GM21390 (cell line): Measurements from ENCODE around the gene FABP1.

ENCODE experiments used
- ATAC-seq: cut with Tn5 transposase; IDR thresholded peaks from one replicate; pipeline ENCODE4 v1.9.1; 2021; ENCODE audit not compliant: unreplicated experiment

FABP1 gene

GRCh38 chr2:88085099-88085498 is 42.8 kb downstream of the FABP1 start:
- ATAC-seq: no peak

GRCh38 chr2:88082781-88083180 is 45.1 kb downstream of the FABP1 start:
- no peak for ATAC-seq

- ATAC-seq: no peak
These were observed 45.8 kb downstream of the FABP1 start for GRCh38 chr2:88081924-88082608.

DNA sequence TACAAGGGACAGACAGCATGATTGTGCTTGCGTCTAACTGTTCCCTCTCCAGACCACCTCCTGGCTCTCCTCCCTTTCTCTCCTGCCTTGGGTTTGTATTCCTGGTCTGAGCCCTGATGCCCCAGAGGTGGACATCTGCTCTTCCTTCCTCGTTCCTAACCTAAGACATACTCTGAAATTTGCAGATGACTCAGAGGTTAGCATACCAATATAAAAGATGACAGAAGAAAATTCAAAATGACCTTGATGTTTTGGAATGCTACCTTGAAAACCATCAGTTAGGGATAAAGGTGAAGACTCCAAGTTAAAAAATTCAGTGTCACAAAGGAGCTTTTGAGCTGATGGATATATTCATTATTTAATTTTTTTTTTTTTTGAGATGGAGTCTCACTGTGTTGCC is 47.3 kb downstream of the FABP1 start:
- ATAC-seq: no peak

GRCh38 chr2:88078643-88079172 is 49.2 kb downstream of the FABP1 start:
- no peak for ATAC-seq

DNA sequence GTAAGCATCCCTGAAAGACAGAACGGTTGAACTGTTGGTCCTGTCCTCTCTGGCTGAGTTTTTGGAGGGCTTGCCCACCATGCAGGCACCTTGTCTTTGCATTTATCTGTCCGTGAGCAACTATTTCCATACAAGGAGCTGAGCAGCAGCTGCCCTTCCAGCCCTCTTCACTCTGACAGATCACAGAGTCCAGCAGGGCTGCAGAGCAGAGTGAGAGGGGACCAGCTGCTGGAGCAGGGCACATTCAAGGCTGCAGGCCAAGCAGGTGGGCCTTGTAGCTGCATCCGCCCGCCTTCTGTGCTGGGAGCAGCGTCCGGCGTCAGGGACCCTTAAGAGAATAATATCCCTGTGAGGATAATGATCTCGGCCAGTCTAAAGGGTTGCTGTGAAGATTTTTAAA is 50.8 kb downstream of the FABP1 start:
- ATAC-seq: no peak

DNA sequence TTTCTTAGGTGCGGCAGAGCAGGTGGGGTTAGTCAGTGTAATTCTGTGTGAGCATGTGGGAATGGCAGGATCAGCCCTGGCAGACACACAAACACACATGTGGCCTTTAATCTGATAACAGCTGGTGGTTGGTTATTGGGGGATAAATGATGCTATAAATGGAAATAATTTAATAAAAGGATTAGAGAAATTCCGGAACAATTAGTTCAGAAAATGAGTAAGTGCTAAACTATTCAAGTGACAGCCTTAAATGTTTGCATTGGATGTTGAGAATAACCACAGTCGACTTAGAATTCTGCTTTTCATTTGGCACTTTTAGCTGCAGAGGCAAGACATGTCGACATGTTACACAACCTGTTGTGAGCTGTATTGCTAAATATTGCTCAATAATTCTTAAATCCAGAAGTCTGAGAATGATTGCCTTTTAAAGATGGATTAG is 53.0 kb downstream of the FABP1 start:
- no peak for ATAC-seq

- no peak for ATAC-seq
These were observed 53.7 kb downstream of the FABP1 start for GRCh38 chr2:88074150-88074549.
